Heart right ventricle (tissue), 16 donors: Measurements from ENCODE around the gene PLCB1. TPM values are rescaled to one million over a fixed set of nuclear protein-coding genes. Genes with fewer than 3 reads are reported as not detected.

Experiments
- ATAC-seq, 8 donors: fragments of 200-7000 bp; cut with Tn5 transposase; one replicate each; pipeline ENCODE4 v1.9.1; 2020; ENCODE audit warnings: mild to moderate bottlenecking in 8 of 8, moderate library complexity in 8 of 8, moderate number of reproducible peaks in 1 of 8
- DNase-seq, 2 donors: peaks; one replicate each; pipeline ENCODE4 v3.0.0-alpha.2; 2020
- H3K27ac ChIP-seq, 10 donors: fragments of 200-600 bp; sonication (generic) in 2 of 10; one replicate each; pipeline versions ENCODE4 v1.5.0 to v1.8.0; 2020 to 2022; ENCODE audit warnings: mild to moderate bottlenecking in 3 of 10
- H3K27me3 ChIP-seq, 7 donors: fragments of 200-600 bp; one replicate each; pipeline ENCODE4 v1.8.0; 2021 to 2022; ENCODE audit warnings: mild to moderate bottlenecking in 2 of 7
- H3K36me3 ChIP-seq, 9 donors: fragments of 200-600 bp; sonication (generic) in 1 of 9; one replicate each; pipeline versions ENCODE4 v1.5.0 to v1.8.0; 2020 to 2022; ENCODE audit warnings: mild to moderate bottlenecking in 2 of 9
- H3K4me1 ChIP-seq, 9 donors: fragments of 200-600 bp; sonication (generic) in 1 of 9; one replicate each; pipeline versions ENCODE4 v1.5.0 to v1.8.0; 2020 to 2022; ENCODE audit warnings: mild to moderate bottlenecking in 4 of 9
- H3K4me3 ChIP-seq, 10 donors: fragments of 200-600 bp; sonication (generic) in 2 of 10; one replicate each; pipeline versions ENCODE4 v1.5.0 to v1.8.0; 2020 to 2022; ENCODE audit warnings: mild to moderate bottlenecking in 7 of 10, moderate library complexity in 2 of 10
- H3K9me3 ChIP-seq, 11 donors: fragments of 200-600 bp in 10 of 11; sonication (generic) in 2 of 11; one replicate each; pipeline versions ENCODE4 v1.5.0 to v1.8.0; 2013 to 2022; ENCODE audit warnings: mild to moderate bottlenecking in 2 of 11, control low read depth in 1 of 11, moderate library complexity in 1 of 11
- CTCF ChIP-seq, 9 donors: fragments of 200-600 bp; sonication (generic) in 2 of 9; IDR thresholded peaks; one replicate each; pipeline versions ENCODE4 v1.5.0 to v1.8.0; 2021 to 2022; ENCODE audit warnings: antibody characterized with exemption in 9 of 9, mild to moderate bottlenecking in 5 of 9, moderate library complexity in 1 of 9
- WGBS, 2 donors: extraction: QIAGEN DNeasy Blood & Tissue Kit; methylation state at CpG; one replicate each; pipeline ENCODE4 v1.1.7; 2013; ENCODE audit warnings: inconsistent platforms in 1 of 2; 5-methylcytosine and 5-hydroxymethylcytosine counted together
- intact Hi-C, 10 donors: fragments of 100-400 bp; cut with DNase I; formaldehyde crosslinking; loops; one replicate each; pipeline versions ENCODE4 v1.11.1 to v1.14.2; 2022
- polyA plus RNA-seq, 2 donors: library from polyadenylated mRNA; stranded (reverse); fragments of 200-250 nt; gene quantifications; one replicate each; pipeline ENCODE4 v1.2.3, GENCODE V29; 2013
- total RNA-seq, 10 donors: library from RNA; stranded (reverse); fragmentation: NEBNext Ultra II Directional in 3 of 10; extraction: Animal tissue kit (Norgen Biotek cat#: 25700) in 3 of 10; gene quantifications; one replicate each; pipeline versions ENCODE4 v1.2.1 to v1.2.4, GENCODE V29; 2021 to 2023
- donor health status: Arrhythmogenic right ventricular cardiomyopathy.
- donor health status: ischemic (EF 13 %, LVEDD 7.1; RV severe dilation, severe dysfunction).
- donor health status: healthy with polysubstance abuse.
- donor health status: DM: no; HTN: yes; CAD: no.
- donor health status: DM: no; HTN: no; CAD: no.
- donor health status: ischemic (EF 25% LVEDD 6.9; RV normal size, moderate dysfunction).
- donor health status: ischemic (EF 25% LVEDD 5.7; RV mildly dilated, moderate dysfunction).
- donor health status: healthy.
- donor health status: DM: yes; HTN: yes; CAD: no.
- donor health status: Ischemic cardiomyopathy.
- donor health status: ischemic (EF 35%, LVEDD 5.7; RV mildly dilated, moderate dysfunction).
- donor health status: nonischemic (EF 11% LVEDD 7.7; RV severe dilation, severe dysfunction).
- donor health status: DM: yes; HTN: yes; CAD: no.
- donor health status: PGD.
- donor health status: ischemic (EF 29% LVEDD 5.4; RV normal size, mild dysfunction).
- donor health status: nonischemic (EF 23%, LVEDD 6.1; RV moderate dilation, normal function).

Gene PLCB1
- total and polyA plus RNA-seq, 12 donors = 2.2 to 12.7 (median 7.1) TPM

- no peaks in the 10 kb centered on the region for H3K9me3 ChIP-seq
- no peak for TF ChIP-seq CTCF (IDR thresholded peaks at IDR 0.05)
- H3K4me1 ChIP-seq = no peaks in the 10 kb centered on the region
- DNase-seq (no peak), ATAC-seq (no peak)
- no peak overlapping the region for H3K27ac ChIP-seq
- WGBS, 2 donors = 77 to 80% methylated on average over 4 of the region's 4 CpGs
- peaks cover 0 to 46% (median 0%) of the 10 kb centered on the region in 9 donors for H3K36me3 ChIP-seq
- H3K4me3 ChIP-seq = no peak overlapping the region
- intact Hi-C loops = no loop called here
- no peaks in the 10 kb centered on the region for H3K27me3 ChIP-seq
Measured at GRCh38 chr20:8764344-8764962, 632.4 kb downstream of the PLCB1 start.

- no peak for TF ChIP-seq CTCF (IDR thresholded peaks at IDR 0.05)
- H3K27ac ChIP-seq = no peak overlapping the region
- no peak overlapping the region for H3K4me3 ChIP-seq
- H3K9me3 ChIP-seq = no peaks in the 10 kb centered on the region
- DNase-seq = no peak
- no peaks in the 10 kb centered on the region for H3K4me1 ChIP-seq
- WGBS, 2 donors = 87 to 92% methylated on average over 5 of the region's 5 CpGs
- ATAC-seq = no peak
- peaks cover 0 to 44% (median 0%) of the 10 kb centered on the region in 9 donors for H3K36me3 ChIP-seq
- no peaks in the 10 kb centered on the region for H3K27me3 ChIP-seq
- intact Hi-C loops = no loop called here
Measured at GRCh38 chr20:8766868-8767390, 634.9 kb downstream of the PLCB1 start.

DNA sequence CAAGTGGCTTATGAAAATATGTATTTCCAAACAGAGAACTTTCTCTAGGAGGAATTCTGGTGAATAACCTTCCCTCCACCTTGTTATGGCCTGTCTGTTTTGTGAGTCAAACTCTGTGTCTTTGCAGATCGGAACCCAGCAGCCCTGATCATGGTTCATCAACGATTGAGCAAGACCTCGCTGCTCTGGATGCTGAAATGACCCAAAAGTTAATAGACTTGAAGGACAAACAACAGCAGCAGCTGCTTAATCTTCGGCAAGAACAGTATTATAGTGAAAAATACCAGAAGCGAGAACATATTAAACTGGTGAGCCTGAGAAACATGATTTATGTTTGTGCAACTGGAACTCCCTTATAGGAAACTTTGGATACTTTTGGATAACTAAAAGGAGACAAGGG lies 642.3 kb downstream of the PLCB1 start:
- Histone ChIP-seq H3K27me3 (no peaks in the 10 kb centered on the region), H3K36me3 (peaks cover 0 to 41% (median 0%) of the 10 kb centered on the region in 9 donors), H3K4me3 (no peak overlapping the region), H3K9me3 (no peaks in the 10 kb centered on the region), H3K4me1 (no peaks in the 10 kb centered on the region), H3K27ac (no peak overlapping the region)
- ATAC-seq (no peak), DNase-seq (no peak)
- TF ChIP-seq CTCF (IDR thresholded peaks at IDR 0.05) = no peak
- intact Hi-C loops = no loop called here
- WGBS, 2 donors = 93 to 96% methylated on average over 5 of the region's 5 CpGs

DNA sequence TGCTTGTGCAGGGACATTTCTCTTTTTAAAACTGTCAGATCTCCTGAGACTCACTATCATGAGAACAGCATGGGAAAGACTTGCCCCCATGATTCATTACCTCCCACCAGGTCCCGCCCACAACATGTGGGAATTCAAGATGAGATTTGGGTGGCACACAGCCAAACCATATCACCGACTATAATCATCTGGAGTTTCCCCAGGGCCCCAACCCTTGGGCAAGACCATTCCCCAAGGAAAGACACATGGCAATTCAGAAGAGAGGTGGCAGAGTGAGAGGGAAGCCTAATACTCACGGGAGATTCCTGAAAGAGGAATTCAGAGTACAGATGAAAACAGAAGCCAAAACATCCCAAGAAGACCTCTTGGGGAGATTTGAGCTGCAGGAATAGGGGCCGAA lies 645.8 kb downstream of the PLCB1 start:
- Histone ChIP-seq H3K9me3 (no peaks in the 10 kb centered on the region), H3K27me3 (no peaks in the 10 kb centered on the region), H3K4me3 (no peak overlapping the region), H3K36me3 (peaks cover 0 to 32% (median 0%) of the 10 kb centered on the region in 9 donors), H3K4me1 (peaks cover 0 to 5% (median 0%) of the 10 kb centered on the region in 9 donors), H3K27ac (no peak overlapping the region)
- WGBS, 2 donors = 71 to 78% methylated on average over 4 of the region's 4 CpGs
- ATAC-seq (peak in 1 of 8 donors; percentile 18), DNase-seq (no peak)
- intact Hi-C loops = no loop called here
- TF ChIP-seq CTCF (IDR thresholded peaks at IDR 0.05) = no peak
